CD8-positive, alpha-beta memory T cell (primary cell): Measurements from ENCODE around the gene SLC25A45. TPM values are rescaled to one million over a fixed set of nuclear protein-coding genes. Genes with fewer than 3 reads are reported as not detected.

Source experiments
- CTCF ChIA-PET: fragments of 350-600 bp; sonication (Branson Sonifier 250); formaldehyde crosslinking; loops from one replicate; lab custom pipeline; 2021; ENCODE audit warnings: antibody characterized with exemption; lab: Charles Lee
- POLR2A ChIA-PET: fragments of 350-600 bp; sonication (Branson Sonifier 250); formaldehyde crosslinking; loops from one replicate; lab custom pipeline; 2021; ENCODE audit warnings: antibody characterized with exemption; lab: Charles Lee
- DNase-seq, 5 donors: peaks; one replicate each; pipeline versions ENCODE4 v3.0.0 to v3.0.0-alpha.2; 2020 to 2022; ENCODE audit warnings: mixed read lengths in 1 of 5
- H3K27ac ChIP-seq: one replicate; pipeline ENCODE4 v1.7.0; 2013; ENCODE audit warnings: low read depth, mild to moderate bottlenecking, low read length, moderate library complexity
- H3K27me3 ChIP-seq: 2 replicates; pipeline ENCODE4 v1.7.0; 2013; ENCODE audit warnings: low read length, mild to moderate bottlenecking; ENCODE audit not compliant: insufficient read depth, poor library complexity, severe bottlenecking
- H3K36me3 ChIP-seq: 2 replicates; pipeline ENCODE4 v1.7.0; 2013; ENCODE audit warnings: mild to moderate bottlenecking, low read length, moderate library complexity; ENCODE audit not compliant: insufficient read depth
- H3K4me1 ChIP-seq: 2 replicates; pipeline ENCODE4 v1.7.0; 2013; ENCODE audit warnings: mild to moderate bottlenecking, low read length, moderate library complexity; ENCODE audit not compliant: insufficient read depth
- H3K4me3 ChIP-seq: 2 replicates; pipeline ENCODE4 v1.7.0; 2013; ENCODE audit warnings: mild to moderate bottlenecking, low read length
- H3K9me3 ChIP-seq: 2 replicates; pipeline ENCODE4 v1.7.0; 2013; ENCODE audit warnings: mild to moderate bottlenecking, low read length
- H3K27ac Mint-ChIP-seq, 8 donors: one replicate each; pipeline ENCODE4 v1.8.0; 2020 to 2021; ENCODE audit warnings: mixed read lengths in 8 of 8, mild to moderate bottlenecking in 6 of 8, inconsistent platforms in 3 of 8, moderate library complexity in 3 of 8
- H3K27me3 Mint-ChIP-seq, 2 donors: one replicate each; pipeline ENCODE4 v1.8.0; 2020 to 2021; ENCODE audit warnings: mixed read lengths in 2 of 2, mild to moderate bottlenecking in 1 of 2, moderate library complexity in 1 of 2
- H3K36me3 Mint-ChIP-seq, 3 donors: one replicate each; pipeline ENCODE4 v1.8.0; 2020 to 2021; ENCODE audit warnings: mixed read lengths in 3 of 3, inconsistent platforms in 1 of 3, mild to moderate bottlenecking in 1 of 3
- H3K4me1 Mint-ChIP-seq, 3 donors: one replicate each; pipeline ENCODE4 v1.8.0; 2020 to 2021; ENCODE audit warnings: mixed read lengths in 3 of 3, inconsistent platforms in 1 of 3, mild to moderate bottlenecking in 1 of 3
- H3K4me3 Mint-ChIP-seq, 7 donors: one replicate each; pipeline ENCODE4 v1.8.0; 2020 to 2021; ENCODE audit warnings: mixed read lengths in 7 of 7, mild to moderate bottlenecking in 6 of 7, moderate library complexity in 4 of 7, inconsistent platforms in 2 of 7
- H3K9me3 Mint-ChIP-seq, 5 donors: one replicate each; pipeline ENCODE4 v1.8.0; 2020 to 2022; ENCODE audit warnings: mixed read lengths in 5 of 5, mild to moderate bottlenecking in 3 of 5, moderate library complexity in 2 of 5, inconsistent platforms in 1 of 5
- polyA plus RNA-seq: library from polyadenylated mRNA; unstranded; fragments of 300-500 nt; fragmentation: Illumina TruSeq; gene quantifications from one replicate; pipeline ENCODE4 v1.2.3, GENCODE V29; 2021
- total RNA-seq, 2 experiments: library from RNA; stranded (reverse); gene quantifications; one replicate each; pipeline ENCODE4 v1.2.3, GENCODE V29; 2021

The SLC25A45 gene
- total and polyA plus RNA-seq, 3 experiments from 2014 or later: 13.3 to 14.6 (median 13.8) TPM

DNA sequence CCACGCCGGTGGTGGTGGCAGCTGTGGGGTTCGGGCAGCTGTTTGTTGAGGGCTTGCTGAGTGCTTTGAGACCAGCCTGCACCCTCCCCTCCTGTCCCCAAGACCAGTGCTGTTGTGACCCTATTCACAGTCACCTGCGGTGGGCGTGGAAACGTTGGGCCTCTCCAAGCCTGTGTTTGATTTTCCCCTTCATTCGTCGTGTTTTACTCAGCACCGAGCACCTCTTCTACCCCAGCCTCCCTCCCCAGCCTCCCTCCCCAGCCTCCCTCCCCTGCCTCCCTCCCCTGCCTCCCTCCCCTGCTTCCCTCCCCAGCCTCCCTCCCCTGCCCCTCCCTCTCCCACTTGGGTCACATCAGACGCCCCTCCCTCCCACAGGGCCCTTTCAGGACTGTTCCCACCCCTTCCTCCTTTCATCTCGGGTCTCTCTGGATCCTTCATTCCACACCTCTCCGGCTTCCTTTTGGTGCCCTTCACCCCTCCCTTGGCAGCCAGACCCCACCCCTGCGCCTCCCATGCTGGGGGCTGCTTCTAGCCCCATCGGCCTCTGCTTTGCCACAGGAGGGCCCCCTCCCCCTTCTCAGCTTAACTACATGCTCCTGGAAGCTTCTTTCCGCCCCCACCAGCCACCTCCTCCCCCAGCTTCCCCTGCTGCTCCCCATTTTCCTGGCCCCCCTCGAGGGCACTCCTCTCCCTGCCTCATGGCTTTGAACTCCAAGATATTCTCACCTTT is 18.8 kb upstream of the SLC25A45 start:
- ChIA-PET CTCF (no interaction called here), POLR2A (interaction anchor here (0.7 to 0.8 kb wide), 2 partner anchors 43 to 99 kb away, joined by 3 read pairs; no protein-coding TSS in a partner anchor)
- H3K4me1 Mint-ChIP-seq: peaks cover 0 to 6% (median 1%) of the 10 kb centered on the region in 3 donors
- no peaks in the 10 kb centered on the region for H3K4me1 ChIP-seq
- H3K9me3 ChIP-seq: no peaks in the 10 kb centered on the region
- DNase-seq: no peak
- peaks cover 9% of the 10 kb centered on the region for H3K36me3 ChIP-seq
- H3K27me3 Mint-ChIP-seq: no peaks in the 10 kb centered on the region
- peaks cover 4 to 74% (median 4%) of the 10 kb centered on the region in 3 donors for H3K36me3 Mint-ChIP-seq
- no peak overlapping the region for H3K4me3 ChIP-seq
- H3K4me3 Mint-ChIP-seq: no peak overlapping the region
- no peaks in the 10 kb centered on the region for H3K27me3 ChIP-seq
- H3K27ac Mint-ChIP-seq: peak overlapping the region in 1 of 8 donors; percentile 65
- no peak overlapping the region for H3K27ac ChIP-seq
- no peaks in the 10 kb centered on the region for H3K9me3 Mint-ChIP-seq

DNA sequence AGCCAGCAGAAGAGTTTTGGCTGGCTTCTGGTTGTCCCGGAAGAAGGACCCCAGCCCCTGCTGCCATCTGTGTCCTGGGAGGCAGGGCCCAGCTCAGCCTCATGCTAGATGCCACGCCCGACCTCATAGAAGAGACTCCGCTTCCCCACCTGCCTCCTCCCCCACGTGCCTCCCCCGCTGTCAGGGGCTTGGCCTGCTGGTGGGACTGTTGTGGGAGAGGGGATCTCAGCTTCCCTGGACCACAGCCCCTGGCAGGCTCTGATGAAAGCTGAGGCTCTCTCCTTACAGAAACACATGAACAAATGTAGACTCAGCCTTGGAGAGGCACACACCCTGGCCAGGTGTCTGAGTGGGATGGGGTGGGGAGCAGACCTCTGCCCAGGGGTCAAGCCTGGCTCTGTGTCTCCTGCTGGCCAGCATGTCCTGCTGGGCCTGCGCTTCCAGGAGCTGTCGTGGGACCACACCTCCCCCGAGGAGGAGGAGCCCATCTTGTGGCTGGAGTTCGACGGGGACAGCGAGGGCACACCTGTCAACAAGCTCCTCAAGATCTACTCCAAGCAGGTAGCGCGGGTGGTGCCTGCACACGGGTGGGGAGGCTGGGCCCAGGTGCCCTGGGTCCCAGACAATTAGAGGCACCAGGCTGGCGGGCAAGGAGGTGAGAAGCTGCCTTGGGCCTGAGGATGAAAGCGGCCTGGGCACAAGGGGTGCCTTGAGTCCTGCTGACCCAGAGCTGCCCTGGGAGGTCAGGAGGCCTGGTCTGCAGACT is 18.0 kb upstream of the SLC25A45 start:
- ChIA-PET POLR2A (interaction anchor here (0.8 kb wide), 1 partner anchor 100 kb away, joined by 3 read pairs; no protein-coding TSS in a partner anchor), CTCF (no interaction called here)
- Mint-ChIP-seq H3K27ac (peak overlapping the region in 1 of 8 donors; percentile 33), H3K9me3 (no peaks in the 10 kb centered on the region), H3K27me3 (no peaks in the 10 kb centered on the region), H3K4me1 (peaks cover 0 to 6% (median 1%) of the 10 kb centered on the region in 3 donors), H3K36me3 (peaks cover 4 to 77% (median 4%) of the 10 kb centered on the region in 3 donors), H3K4me3 (no peak overlapping the region)
- H3K27ac ChIP-seq: no peak overlapping the region
- no peaks in the 10 kb centered on the region for H3K9me3 ChIP-seq
- peaks cover 9% of the 10 kb centered on the region for H3K36me3 ChIP-seq
- H3K27me3 ChIP-seq: no peaks in the 10 kb centered on the region
- no peak overlapping the region for H3K4me3 ChIP-seq
- no peaks in the 10 kb centered on the region for H3K4me1 ChIP-seq
- DNase-seq: no peak

DNA sequence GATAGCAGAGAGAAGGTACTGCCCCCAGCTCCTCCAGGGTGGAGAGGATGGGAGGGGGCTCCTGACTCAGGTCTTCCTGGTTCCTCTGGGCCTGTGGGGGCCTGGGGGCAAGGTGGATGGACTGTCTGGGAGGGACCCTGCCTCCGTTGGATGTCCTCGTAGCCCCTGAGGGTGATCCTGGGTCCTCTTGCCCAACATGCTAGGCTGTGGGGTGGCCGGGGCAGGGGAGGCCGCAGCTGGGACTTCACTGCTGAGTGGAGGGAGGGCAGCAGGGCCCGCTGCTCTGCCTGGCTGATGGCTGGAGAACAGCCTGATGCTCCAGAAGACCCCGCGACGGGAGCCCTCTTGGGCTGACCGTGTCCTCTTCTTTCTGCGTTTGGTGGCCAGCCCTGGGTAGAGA is 17.4 kb upstream of the SLC25A45 start:
- Histone ChIP-seq H3K36me3 (peaks cover 4% of the 10 kb centered on the region), H3K4me3 (no peak overlapping the region), H3K9me3 (no peaks in the 10 kb centered on the region), H3K4me1 (no peaks in the 10 kb centered on the region), H3K27me3 (no peaks in the 10 kb centered on the region), H3K27ac (no peak overlapping the region)
- peaks cover 0 to 6% (median 1%) of the 10 kb centered on the region in 3 donors for H3K4me1 Mint-ChIP-seq
- H3K27ac Mint-ChIP-seq: peak overlapping the region in 1 of 8 donors; percentile 33
- no peak for DNase-seq
- ChIA-PET POLR2A (no interaction called here), CTCF (no interaction called here)
- H3K36me3 Mint-ChIP-seq: peaks cover 4 to 77% (median 4%) of the 10 kb centered on the region in 3 donors
- no peaks in the 10 kb centered on the region for H3K27me3 Mint-ChIP-seq
- H3K4me3 Mint-ChIP-seq: no peak overlapping the region
- H3K9me3 Mint-ChIP-seq: no peaks in the 10 kb centered on the region

DNA sequence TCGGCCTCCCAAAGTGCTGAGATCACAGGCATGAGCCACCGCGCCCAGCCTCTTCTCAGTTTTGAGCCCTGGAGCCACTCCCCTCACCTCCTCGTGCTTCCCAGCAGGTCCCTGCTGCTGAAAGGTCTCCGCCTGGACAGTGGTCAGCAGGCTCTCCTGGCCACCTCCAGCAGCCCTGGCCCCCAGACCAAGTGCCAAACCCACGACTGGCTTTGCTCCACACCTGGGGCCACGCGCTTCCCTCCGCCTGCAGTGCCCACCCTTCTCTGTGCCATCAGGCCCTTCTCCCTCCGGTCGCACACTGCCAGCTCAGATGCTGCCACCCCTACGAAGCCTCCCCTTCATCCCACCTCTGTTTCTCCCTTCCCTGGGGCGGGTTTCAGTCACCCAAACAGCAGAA is 16.8 kb upstream of the SLC25A45 start:
- POLR2A ChIA-PET: no interaction called here
- Histone ChIP-seq H3K27me3 (no peaks in the 10 kb centered on the region), H3K4me3 (no peak overlapping the region), H3K27ac (no peak overlapping the region), H3K36me3 (no peaks in the 10 kb centered on the region), H3K9me3 (no peaks in the 10 kb centered on the region), H3K4me1 (no peaks in the 10 kb centered on the region)
- Mint-ChIP-seq H3K27me3 (no peaks in the 10 kb centered on the region), H3K9me3 (no peaks in the 10 kb centered on the region), H3K36me3 (peaks cover 4 to 77% (median 4%) of the 10 kb centered on the region in 3 donors), H3K27ac (peak overlapping the region in 2 of 8 donors; percentile 26 to 42), H3K4me3 (no peak overlapping the region), H3K4me1 (peaks cover 0 to 6% (median 1%) of the 10 kb centered on the region in 3 donors)
- CTCF ChIA-PET: interaction anchor here (1.8 kb wide), 1 partner anchor 18 kb away, joined by 5 read pairs; no protein-coding TSS in a partner anchor
- DNase-seq: no peak

DNA sequence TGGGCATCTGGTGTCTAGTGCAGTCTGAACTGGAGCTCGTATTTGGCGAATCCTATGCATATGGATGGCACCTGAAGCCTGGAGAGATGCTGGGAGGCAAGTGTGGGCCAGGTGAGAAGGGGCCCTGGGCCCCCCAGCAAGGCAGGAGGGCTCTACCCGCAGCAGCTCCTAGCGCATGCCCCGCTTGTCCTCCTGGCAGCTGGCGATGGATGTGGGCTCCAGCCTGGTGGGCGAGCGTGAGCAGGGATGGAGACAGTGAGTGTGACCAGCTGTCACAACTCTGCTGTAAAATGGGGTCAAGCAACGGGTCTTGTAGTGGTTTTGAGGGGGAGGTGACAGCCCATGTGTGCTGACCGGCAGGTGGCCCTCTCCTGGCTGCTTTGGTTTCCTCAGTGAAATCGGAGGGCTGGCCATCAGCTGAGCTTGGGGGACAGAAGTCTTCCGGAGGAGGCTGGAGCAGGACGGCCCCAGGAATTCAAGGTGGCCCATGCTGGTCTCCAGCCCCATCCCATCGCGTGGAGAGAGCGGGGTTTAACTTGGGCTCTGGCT is 16.0 kb upstream of the SLC25A45 start:
- Histone ChIP-seq H3K4me1 (no peaks in the 10 kb centered on the region), H3K27me3 (no peaks in the 10 kb centered on the region), H3K4me3 (no peak overlapping the region), H3K27ac (no peak overlapping the region), H3K9me3 (no peaks in the 10 kb centered on the region), H3K36me3 (no peaks in the 10 kb centered on the region)
- Mint-ChIP-seq H3K27ac (peak overlapping the region in 1 of 8 donors; percentile 51), H3K4me1 (peaks cover 0 to 4% (median 1%) of the 10 kb centered on the region in 3 donors), H3K9me3 (no peaks in the 10 kb centered on the region), H3K36me3 (peaks cover 4 to 75% (median 4%) of the 10 kb centered on the region in 3 donors), H3K4me3 (peak overlapping the region in 1 of 7 donors; percentile 39), H3K27me3 (no peaks in the 10 kb centered on the region)
- CTCF ChIA-PET: interaction anchor here (1.8 kb wide), 1 partner anchor 19 kb away, joined by 5 read pairs; no protein-coding TSS in a partner anchor
- POLR2A ChIA-PET: interaction anchor here (0.8 kb wide), 1 partner anchor 18 kb away, joined by 3 read pairs; no protein-coding TSS in a partner anchor
- DNase-seq: no peak

DNA sequence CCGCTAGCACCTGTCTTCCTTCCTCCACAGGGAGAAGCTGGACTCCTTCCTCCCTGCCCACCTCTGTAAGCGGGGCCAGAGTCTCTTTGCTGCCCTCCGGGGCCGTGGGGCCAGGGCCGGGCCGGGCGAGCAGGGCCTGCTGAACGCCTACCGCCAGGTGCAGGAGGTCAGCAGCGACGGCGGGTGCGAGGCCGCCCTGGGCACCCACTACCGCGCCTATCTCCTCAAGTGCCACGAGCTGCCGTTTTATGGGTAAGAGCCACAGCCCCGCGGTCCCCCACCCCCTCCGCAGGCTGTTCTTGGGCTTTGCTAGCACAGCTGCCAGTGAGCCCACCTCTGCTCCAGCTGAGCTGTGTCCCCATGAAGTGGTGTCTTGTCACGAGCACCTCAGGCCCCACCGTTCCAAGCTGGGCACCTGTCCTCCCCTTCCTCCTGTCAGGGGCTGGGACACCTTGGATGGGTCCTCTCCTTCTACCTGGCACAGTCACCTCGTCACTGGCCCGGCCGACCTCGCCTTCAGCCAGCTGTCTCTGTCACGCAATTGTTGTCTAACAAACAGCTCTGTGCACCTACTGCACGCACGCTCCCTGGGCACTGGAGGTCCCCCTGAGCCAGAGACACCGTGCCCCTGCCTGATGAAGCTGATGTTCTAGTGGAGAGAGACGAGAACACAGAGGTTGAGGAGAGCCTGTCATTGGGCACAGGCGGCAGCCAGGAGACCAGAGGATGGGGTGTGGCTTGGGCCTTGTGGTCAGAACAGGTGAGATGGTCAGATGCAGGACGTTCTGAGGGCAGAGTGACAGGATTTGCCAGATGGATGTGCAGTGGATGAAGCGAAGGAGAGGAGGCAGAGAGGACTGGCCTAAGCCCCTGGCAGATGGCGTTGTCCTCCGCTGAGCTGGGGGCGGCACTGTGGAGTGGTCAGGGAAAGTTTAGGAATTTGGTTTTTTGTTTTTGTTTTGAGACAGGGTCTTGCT is 14.6 kb upstream of the SLC25A45 start:
- Histone ChIP-seq H3K27me3 (no peaks in the 10 kb centered on the region), H3K9me3 (no peaks in the 10 kb centered on the region), H3K4me1 (no peaks in the 10 kb centered on the region), H3K27ac (no peak overlapping the region), H3K36me3 (no peaks in the 10 kb centered on the region), H3K4me3 (no peak overlapping the region)
- peak overlapping the region in 2 of 8 donors; percentile 21 to 96 for H3K27ac Mint-ChIP-seq
- DNase-seq: no peak
- H3K27me3 Mint-ChIP-seq: peaks cover 0 to 2% of the 10 kb centered on the region in 2 donors
- ChIA-PET POLR2A (no interaction called here), CTCF (interaction anchor here (1.2 to 1.8 kb wide), 3 partner anchors 12 to 20 kb away, joined by 4 to 7 read pairs (median 5); no protein-coding TSS in a partner anchor)
- H3K9me3 Mint-ChIP-seq: no peaks in the 10 kb centered on the region
- H3K36me3 Mint-ChIP-seq: peaks cover 4 to 79% (median 4%) of the 10 kb centered on the region in 3 donors
- no peak overlapping the region for H3K4me3 Mint-ChIP-seq
- H3K4me1 Mint-ChIP-seq: peaks cover 0 to 11% (median 1%) of the 10 kb centered on the region in 3 donors

DNA sequence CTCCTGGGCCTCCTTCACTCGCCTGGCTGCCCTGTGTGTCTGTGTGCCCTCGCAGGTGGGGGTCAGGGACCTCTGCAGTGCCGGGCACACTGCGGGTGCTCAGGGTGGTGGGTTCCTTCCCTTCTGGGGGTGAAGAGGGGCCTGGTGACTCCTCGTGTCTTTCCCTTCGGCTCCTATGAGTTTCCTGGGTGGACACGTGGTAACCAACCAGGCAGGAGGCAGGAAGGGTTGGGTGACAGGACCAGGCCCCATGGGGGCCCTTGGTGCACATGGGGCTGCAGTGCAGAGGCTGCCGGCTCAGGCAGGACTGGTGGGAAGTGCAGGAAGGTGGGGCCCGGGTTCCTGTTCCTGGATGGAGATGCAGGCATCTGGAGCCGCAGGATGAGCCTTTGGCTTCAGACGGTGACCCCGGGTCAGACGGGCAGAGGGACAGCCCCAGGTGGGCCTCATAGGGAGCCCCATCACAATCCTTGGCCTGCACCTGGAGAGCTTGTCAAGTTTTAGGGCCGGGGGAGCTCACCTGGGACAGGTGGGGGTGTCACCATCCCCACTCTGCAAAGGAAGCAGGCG is 13.6 kb upstream of the SLC25A45 start:
- no peaks in the 10 kb centered on the region for H3K9me3 ChIP-seq
- POLR2A ChIA-PET: no interaction called here
- no peak overlapping the region for H3K4me3 Mint-ChIP-seq
- H3K27ac ChIP-seq: no peak overlapping the region
- H3K27ac Mint-ChIP-seq: peak overlapping the region in 1 of 8 donors; percentile 54
- peaks cover 0 to 17% (median 3%) of the 10 kb centered on the region in 3 donors for H3K4me1 Mint-ChIP-seq
- H3K4me1 ChIP-seq: peaks cover 2% of the 10 kb centered on the region
- no peaks in the 10 kb centered on the region for H3K9me3 Mint-ChIP-seq
- no peak overlapping the region for H3K4me3 ChIP-seq
- peaks cover 0 to 2% of the 10 kb centered on the region in 2 donors for H3K27me3 Mint-ChIP-seq
- H3K36me3 ChIP-seq: peaks cover 4% of the 10 kb centered on the region
- CTCF ChIA-PET: interaction anchor here (1.2 kb wide), 2 partner anchors 11 to 19 kb away, joined by 4 to 7 read pairs; no protein-coding TSS in a partner anchor
- DNase-seq: no peak
- H3K36me3 Mint-ChIP-seq: peaks cover 4 to 81% (median 4%) of the 10 kb centered on the region in 3 donors
- H3K27me3 ChIP-seq: no peaks in the 10 kb centered on the region
